Measurements from ENCODE around the gene COL6A5. TPM values are rescaled to one million over a fixed set of nuclear protein-coding genes. Genes with fewer than 3 reads are reported as not detected.
A peak's percentile ranks its signal among the peaks of the same experiment; 100 is the strongest.

COL6A5 gene, protein sequence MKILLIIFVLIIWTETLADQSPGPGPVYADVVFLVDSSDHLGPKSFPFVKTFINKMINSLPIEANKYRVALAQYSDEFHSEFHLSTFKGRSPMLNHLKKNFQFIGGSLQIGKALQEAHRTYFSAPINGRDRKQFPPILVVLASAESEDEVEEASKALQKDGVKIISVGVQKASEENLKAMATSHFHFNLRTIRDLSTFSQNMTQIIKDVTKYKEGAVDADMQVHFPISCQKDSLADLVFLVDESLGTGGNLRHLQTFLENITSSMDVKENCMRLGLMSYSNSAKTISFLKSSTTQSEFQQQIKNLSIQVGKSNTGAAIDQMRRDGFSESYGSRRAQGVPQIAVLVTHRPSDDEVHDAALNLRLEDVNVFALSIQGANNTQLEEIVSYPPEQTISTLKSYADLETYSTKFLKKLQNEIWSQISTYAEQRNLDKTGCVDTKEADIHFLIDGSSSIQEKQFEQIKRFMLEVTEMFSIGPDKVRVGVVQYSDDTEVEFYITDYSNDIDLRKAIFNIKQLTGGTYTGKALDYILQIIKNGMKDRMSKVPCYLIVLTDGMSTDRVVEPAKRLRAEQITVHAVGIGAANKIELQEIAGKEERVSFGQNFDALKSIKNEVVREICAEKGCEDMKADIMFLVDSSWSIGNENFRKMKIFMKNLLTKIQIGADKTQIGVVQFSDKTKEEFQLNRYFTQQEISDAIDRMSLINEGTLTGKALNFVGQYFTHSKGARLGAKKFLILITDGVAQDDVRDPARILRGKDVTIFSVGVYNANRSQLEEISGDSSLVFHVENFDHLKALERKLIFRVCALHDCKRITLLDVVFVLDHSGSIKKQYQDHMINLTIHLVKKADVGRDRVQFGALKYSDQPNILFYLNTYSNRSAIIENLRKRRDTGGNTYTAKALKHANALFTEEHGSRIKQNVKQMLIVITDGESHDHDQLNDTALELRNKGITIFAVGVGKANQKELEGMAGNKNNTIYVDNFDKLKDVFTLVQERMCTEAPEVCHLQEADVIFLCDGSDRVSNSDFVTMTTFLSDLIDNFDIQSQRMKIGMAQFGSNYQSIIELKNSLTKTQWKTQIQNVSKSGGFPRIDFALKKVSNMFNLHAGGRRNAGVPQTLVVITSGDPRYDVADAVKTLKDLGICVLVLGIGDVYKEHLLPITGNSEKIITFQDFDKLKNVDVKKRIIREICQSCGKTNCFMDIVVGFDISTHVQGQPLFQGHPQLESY (N-terminal part only)
- total RNA-seq = not detected
- long read RNA-seq = 0 reads

DNA sequence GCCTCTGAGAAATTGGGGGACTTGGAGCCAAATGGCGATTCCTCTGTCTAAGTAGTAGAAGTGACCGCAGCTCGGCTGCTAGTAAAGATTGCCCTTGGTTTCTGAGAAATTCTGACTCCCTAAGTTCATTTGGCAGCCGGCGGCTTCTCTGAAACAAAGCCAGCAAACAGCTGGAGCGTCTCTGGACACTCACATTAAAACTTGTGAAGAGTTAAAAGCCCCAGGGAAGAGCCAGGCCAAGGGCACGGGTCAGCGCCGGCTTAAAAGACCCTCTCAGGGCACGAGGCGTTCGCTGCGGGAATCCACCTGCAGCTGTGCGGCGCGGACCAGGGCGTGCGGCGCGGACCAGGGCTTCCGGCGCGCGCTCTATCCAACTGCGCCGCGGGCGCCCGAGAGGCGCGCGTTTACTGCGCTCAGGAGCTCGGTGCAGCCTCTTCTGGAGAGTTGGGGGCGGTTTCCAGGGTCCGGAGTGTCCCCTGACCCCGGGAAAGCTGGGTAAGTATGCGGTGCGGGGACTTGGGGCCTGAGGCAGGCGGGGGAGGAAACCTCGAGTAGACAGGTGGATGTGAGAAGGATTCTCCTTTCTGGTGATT lies at the start of gene COL6A5:
Gene COL6A5, plus strand, starts transcription at position 186 of the 593 bp plus-strand sequence. CDS start 27,967 bp downstream, outside the sequence.
- intact Hi-C loops (cut with micrococcal nuclease) = no loop called here
- no peak for DNase-seq
- Histone ChIP-seq H3K36me3 (no peaks in the 10 kb centered on the region), H3K4me1 (no peaks in the 10 kb centered on the region), H3K27ac (replicated peaks) (no peak within 1 kb of the TSS), H3K9me3 (replicated peaks) (peaks cover under 1% of the 10 kb centered on the region), H3K27me3 (ENCODE audit: low read depth) (peaks cover 57% of the 10 kb centered on the region), H3K4me3 (peak within 1 kb of the TSS; percentile 25)
- TF ChIP-seq, protein P1, sequence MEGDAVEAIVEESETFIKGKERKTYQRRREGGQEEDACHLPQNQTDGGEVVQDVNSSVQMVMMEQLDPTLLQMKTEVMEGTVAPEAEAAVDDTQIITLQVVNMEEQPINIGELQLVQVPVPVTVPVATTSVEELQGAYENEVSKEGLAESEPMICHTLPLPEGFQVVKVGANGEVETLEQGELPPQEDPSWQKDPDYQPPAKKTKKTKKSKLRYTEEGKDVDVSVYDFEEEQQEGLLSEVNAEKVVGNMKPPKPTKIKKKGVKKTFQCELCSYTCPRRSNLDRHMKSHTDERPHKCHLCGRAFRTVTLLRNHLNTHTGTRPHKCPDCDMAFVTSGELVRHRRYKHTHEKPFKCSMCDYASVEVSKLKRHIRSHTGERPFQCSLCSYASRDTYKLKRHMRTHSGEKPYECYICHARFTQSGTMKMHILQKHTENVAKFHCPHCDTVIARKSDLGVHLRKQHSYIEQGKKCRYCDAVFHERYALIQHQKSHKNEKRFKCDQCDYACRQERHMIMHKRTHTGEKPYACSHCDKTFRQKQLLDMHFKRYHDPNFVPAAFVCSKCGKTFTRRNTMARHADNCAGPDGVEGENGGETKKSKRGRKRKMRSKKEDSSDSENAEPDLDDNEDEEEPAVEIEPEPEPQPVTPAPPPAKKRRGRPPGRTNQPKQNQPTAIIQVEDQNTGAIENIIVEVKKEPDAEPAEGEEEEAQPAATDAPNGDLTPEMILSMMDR (IDR thresholded peaks at IDR 0.05; ENCODE audit: borderline replicate concordance) = no peak

DNA sequence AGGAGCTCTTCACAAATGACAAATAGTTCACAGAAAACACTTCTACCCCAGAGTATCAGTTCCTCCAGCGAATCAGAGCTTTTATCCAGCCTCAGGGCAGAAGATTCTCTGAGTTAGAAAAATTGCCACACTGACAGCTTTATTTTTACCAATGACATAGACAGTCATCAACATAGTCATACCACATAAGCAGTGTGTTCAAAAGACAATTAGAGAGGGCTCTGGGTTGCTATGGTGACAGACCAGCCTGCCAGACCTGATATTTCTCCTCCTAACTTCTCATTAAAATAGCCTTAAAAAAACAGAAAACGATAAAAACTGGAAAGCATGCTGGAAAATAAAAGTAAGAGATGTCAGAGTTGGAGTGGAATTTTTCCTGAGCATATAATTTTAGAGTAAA lies 45.9 kb upstream of the COL6A5 start:
- Histone ChIP-seq H3K36me3 (no peaks in the 10 kb centered on the region), H3K4me3 (no peak overlapping the region), H3K27me3 (ENCODE audit: low read depth) (peaks cover 6% of the 10 kb centered on the region), H3K27ac (replicated peaks) (no peak overlapping the region), H3K4me1 (no peaks in the 10 kb centered on the region), H3K9me3 (replicated peaks) (peaks cover 5% of the 10 kb centered on the region)
- DNase-seq = no peak
- TF ChIP-seq, protein P1 (IDR thresholded peaks at IDR 0.05; ENCODE audit: borderline replicate concordance) = no peak
- intact Hi-C loops (cut with micrococcal nuclease) = no loop called here

DNA sequence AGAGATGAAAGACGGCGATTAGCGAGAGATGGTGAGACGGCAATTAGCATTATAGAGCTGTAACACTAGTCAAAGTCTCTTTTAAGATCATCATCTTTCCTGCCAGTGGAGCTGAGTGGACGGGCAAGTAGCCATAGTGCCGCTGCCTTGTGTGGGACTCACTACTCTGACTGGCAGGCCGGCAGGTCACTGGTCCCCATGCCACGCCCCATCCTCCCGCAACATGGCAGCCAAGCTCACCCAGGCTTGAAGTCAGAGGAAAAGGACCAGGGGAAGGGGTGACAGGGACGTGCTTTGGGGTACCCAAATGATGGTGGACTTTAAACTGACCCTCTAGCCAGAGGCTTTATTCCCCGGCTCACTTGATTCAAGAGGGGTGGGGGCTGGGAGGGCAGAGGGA lies 44.6 kb upstream of the COL6A5 start:
- Histone ChIP-seq H3K4me1 (no peaks in the 10 kb centered on the region), H3K9me3 (replicated peaks) (no peaks in the 10 kb centered on the region), H3K27me3 (ENCODE audit: low read depth) (peaks cover 6% of the 10 kb centered on the region), H3K4me3 (no peak overlapping the region), H3K27ac (replicated peaks) (no peak overlapping the region), H3K36me3 (no peaks in the 10 kb centered on the region)
- no peak for DNase-seq
- intact Hi-C loops (cut with micrococcal nuclease) = no loop called here
- TF ChIP-seq, protein P1 (IDR thresholded peaks at IDR 0.05; ENCODE audit: borderline replicate concordance) = no peak

DNA sequence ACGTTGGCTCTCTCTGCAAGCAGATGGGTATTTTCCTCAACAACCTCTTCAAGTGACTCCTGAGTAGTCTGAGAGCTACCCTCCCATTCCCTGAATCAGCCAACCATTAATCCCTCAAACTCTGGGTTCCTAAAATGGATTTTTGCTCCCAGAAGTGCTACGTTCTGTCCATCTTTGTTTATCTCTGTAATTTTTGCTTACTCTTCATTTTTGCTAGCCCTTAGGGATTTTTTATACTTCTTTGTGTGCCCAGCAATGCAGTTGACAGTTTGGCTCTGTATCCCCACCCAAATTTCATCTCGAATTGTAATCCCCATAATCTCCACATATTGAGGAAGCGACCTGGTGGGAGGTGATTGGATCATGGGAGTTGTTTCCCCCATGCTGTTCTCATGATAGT lies 35.4 kb upstream of the COL6A5 start:
- Histone ChIP-seq H3K4me1 (no peaks in the 10 kb centered on the region), H3K4me3 (no peak overlapping the region), H3K9me3 (replicated peaks) (no peaks in the 10 kb centered on the region), H3K27ac (replicated peaks) (no peak overlapping the region), H3K36me3 (no peaks in the 10 kb centered on the region), H3K27me3 (ENCODE audit: low read depth) (no peaks in the 10 kb centered on the region)
- intact Hi-C loops (cut with micrococcal nuclease) = no loop called here
- TF ChIP-seq, protein P1 (IDR thresholded peaks at IDR 0.05; ENCODE audit: borderline replicate concordance) = no peak
- no peak for DNase-seq

DNA sequence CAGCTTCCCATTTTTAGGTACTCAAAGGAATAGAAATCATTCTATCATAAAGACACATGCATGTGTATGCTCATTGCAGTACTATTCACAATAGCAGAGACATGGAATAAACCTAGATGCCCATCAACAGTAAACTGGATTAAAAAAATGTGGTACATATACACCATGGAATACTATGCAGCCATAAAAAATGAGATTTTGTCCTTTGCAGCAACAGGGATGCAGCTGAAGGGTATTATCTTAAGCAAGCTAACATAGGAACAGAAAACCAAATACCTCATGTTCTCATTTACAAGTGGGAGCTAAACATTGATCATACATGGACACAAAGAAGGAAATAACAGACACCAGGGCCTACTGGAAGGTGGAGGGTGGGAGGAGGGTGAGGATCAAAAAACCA lies 33.1 kb upstream of the COL6A5 start:
- no peak for DNase-seq
- no peak overlapping the region for H3K27ac ChIP-seq (replicated peaks)
- no peaks in the 10 kb centered on the region for H3K36me3 ChIP-seq
- no peaks in the 10 kb centered on the region for H3K4me1 ChIP-seq
- no peaks in the 10 kb centered on the region for H3K9me3 ChIP-seq (replicated peaks)
- no peaks in the 10 kb centered on the region for H3K27me3 ChIP-seq (ENCODE audit: low read depth)
- intact Hi-C loops (cut with micrococcal nuclease) = no loop called here
- H3K4me3 ChIP-seq = no peak overlapping the region
- TF ChIP-seq, protein P1 (IDR thresholded peaks at IDR 0.05; ENCODE audit: borderline replicate concordance) = no peak

Measured in left ventricle myocardium inferior (tissue), 1 donor.